Naive thymus-derived CD8-positive, alpha-beta T cell (primary cell): Measurements from ENCODE around the gene SRRM3. TPM values are rescaled to one million over a fixed set of nuclear protein-coding genes. Genes with fewer than 3 reads are reported as not detected.
"Not testable (repeated sequence)": the region's sequence is repeated elsewhere in the genome, so short reads cannot be mapped to it uniquely, and the experiment has no call there.

Experiments
- ATAC-seq, 2 donors: fragments of 150-1000 bp; cut with Tn5 transposase in 1 of 2; sonication (Bioruptor Pico), chemical (Tn5 transposase) in 1 of 2; 1 replicate in 1 of 2; 2 replicates in 1 of 2; pipeline ENCODE4 v1.10.0; 2021; ENCODE audit warnings: mild to moderate bottlenecking in 2 of 2, moderate library complexity in 2 of 2
- POLR2A ChIA-PET: fragments of 350-600 bp; sonication (Branson Sonifier 250); formaldehyde crosslinking; loops from one replicate; lab custom pipeline; 2021; ENCODE audit warnings: antibody characterized with exemption; lab: Charles Lee
- DNase-seq, 10 donors: peaks; one replicate each; pipeline versions ENCODE4 v3.0.0 to v3.0.0-alpha.2; 2020 to 2022
- H3K27ac Mint-ChIP-seq, 10 donors: one replicate each; pipeline ENCODE4 v1.8.0; 2020 to 2022; ENCODE audit warnings: mild to moderate bottlenecking in 10 of 10, mixed read lengths in 10 of 10, moderate library complexity in 4 of 10, inconsistent platforms in 1 of 10
- H3K27me3 Mint-ChIP-seq, 5 donors: one replicate each; pipeline ENCODE4 v1.8.0; 2021 to 2022; ENCODE audit warnings: mixed read lengths in 5 of 5
- H3K36me3 Mint-ChIP-seq, 3 donors: one replicate each; pipeline ENCODE4 v1.8.0; 2020 to 2022; ENCODE audit warnings: mixed read lengths in 3 of 3, mild to moderate bottlenecking in 2 of 3, inconsistent platforms in 1 of 3
- H3K4me1 Mint-ChIP-seq, 4 donors: one replicate each; pipeline ENCODE4 v1.8.0; 2021 to 2022; ENCODE audit warnings: mixed read lengths in 4 of 4
- H3K4me3 Mint-ChIP-seq, 10 donors: one replicate each; pipeline ENCODE4 v1.8.0; 2020 to 2022; ENCODE audit warnings: mild to moderate bottlenecking in 10 of 10, mixed read lengths in 10 of 10, moderate library complexity in 6 of 10, inconsistent platforms in 1 of 10
- H3K9me3 Mint-ChIP-seq, 9 donors: one replicate each; pipeline ENCODE4 v1.8.0; 2020 to 2022; ENCODE audit warnings: mixed read lengths in 9 of 9, mild to moderate bottlenecking in 3 of 9, inconsistent platforms in 1 of 9, moderate library complexity in 1 of 9
- polyA plus RNA-seq, 3 donors: library from polyadenylated mRNA; unstranded; fragments of 300-500 nt; fragmentation: Illumina TruSeq; gene quantifications; one replicate each; pipeline ENCODE4 v1.2.3, GENCODE V29; 2021
- total RNA-seq, 8 experiments: library from RNA in 2 of 8; stranded (reverse) in 2 of 8; gene quantifications; one replicate each; pipeline ENCODE4 v1.2.3 and lab custom pipeline; 2021 to 2026

The SRRM3 gene
- total and polyA plus RNA-seq, 5 experiments from 2014 or later: not detected

DNA sequence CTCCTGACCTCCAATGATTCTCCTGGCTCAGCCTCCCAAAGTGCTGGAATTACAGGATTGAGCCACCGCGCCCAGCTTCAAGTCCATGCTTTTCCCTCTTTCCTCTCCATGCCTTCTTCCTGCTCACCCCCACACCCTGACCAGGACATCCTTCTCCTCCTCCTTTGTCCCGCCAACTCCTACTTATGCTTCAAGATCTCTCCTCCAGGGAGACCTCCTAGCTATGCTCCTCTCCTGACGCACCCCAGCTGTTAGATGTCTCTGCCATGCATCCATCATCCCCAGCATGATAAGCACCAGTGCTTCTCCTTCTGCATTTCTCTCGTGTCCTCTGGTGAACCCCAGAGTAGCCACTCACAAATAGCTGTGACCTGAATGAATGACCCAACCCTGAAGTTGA is 21.1 kb downstream of the SRRM3 start:
- Mint-ChIP-seq H3K4me1 (no peaks in the 10 kb centered on the region), H3K4me3 (no peak overlapping the region), H3K36me3 (peaks cover 0 to 5% (median 0%) of the 10 kb centered on the region in 3 donors), H3K9me3 (peaks cover 0 to 8% (median 3%) of the 10 kb centered on the region in 9 donors), H3K27ac (no peak overlapping the region), H3K27me3 (peaks cover 29 to 70% (median 39%) of the 10 kb centered on the region in 5 donors)
- POLR2A ChIA-PET: no interaction called here
- DNase-seq (no peak), ATAC-seq (no peak)

DNA sequence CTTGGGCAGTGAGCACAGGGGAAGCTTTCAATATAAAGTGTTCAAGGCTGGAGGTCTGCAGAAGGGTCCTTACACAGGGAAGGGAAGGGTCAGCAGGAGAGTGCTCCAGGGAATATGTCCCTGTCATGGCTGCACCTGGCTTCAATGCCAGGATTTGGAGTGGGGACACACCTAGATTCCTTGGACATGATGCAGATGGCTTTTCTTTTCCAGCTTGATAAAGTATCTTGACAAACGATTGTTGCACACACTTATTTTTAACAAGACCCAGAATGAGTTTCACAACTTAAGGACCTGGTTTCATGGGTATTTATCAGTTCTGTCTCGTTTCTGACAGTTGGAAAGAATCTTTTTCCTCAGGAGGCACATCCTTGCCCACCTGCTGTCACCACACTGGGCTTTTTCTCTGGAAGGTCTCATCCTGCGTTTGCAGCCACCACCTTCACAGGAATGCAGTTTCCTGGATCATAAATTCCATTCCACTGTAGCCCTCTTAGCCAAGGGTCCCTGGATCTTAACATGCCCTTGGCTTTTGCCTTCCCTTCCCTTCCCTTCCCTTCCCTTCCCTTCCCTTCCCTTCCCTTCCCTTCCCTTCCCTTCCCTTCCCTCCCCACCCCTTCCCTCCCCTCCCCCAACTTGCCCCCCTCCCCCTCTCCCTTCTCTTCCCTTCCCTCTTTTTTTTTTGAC is 21.7 kb downstream of the SRRM3 start:
- POLR2A ChIA-PET: no interaction called here
- ATAC-seq: no peak
- peaks cover 30 to 69% (median 39%) of the 10 kb centered on the region in 5 donors for H3K27me3 Mint-ChIP-seq

DNA sequence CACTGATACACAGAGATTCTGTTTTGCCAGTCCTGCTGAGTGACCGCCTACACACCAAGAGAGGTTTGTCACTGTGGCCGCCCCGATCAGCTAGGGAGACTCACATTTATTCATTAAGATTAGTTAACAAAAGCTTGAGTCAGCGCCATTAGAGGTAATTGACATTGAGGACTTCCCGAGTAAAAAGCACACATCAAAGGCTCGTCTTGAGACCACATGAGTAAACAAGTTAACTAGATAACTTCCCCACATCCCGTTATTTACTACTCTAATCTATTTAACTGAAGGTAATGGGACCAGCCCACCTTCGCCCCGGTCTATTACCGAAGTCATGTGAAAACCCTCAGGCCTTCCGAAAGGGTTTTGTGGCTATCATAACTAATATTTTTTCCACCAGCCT is 23.0 kb downstream of the SRRM3 start:
- POLR2A ChIA-PET: interaction anchor here (0.6 kb wide), 1 partner anchor 693 kb away, joined by 3 read pairs; no protein-coding TSS in a partner anchor
- Mint-ChIP-seq H3K4me1 (no peaks in the 10 kb centered on the region), H3K27ac (no peak overlapping the region), H3K27me3 (peaks cover 31 to 68% (median 39%) of the 10 kb centered on the region in 5 donors), H3K36me3 (peaks cover 0 to 5% (median 0%) of the 10 kb centered on the region in 3 donors), H3K9me3 (peaks cover 0 to 8% (median 3%) of the 10 kb centered on the region in 9 donors), H3K4me3 (no peak overlapping the region)
- DNase-seq (no peak), ATAC-seq (no peak)

More for the DNA sequence above, 21.7 kb downstream of the SRRM3 start:
- Mint-ChIP-seq H3K36me3 (peaks cover 0 to 5% (median 0%) of the 10 kb centered on the region in 3 donors), H3K4me1 (no peaks in the 10 kb centered on the region), H3K9me3 (peaks cover 0 to 8% (median 3%) of the 10 kb centered on the region in 9 donors), H3K27ac (no peak overlapping the region), H3K4me3 (no peak overlapping the region)
- DNase-seq: no peak

DNA sequence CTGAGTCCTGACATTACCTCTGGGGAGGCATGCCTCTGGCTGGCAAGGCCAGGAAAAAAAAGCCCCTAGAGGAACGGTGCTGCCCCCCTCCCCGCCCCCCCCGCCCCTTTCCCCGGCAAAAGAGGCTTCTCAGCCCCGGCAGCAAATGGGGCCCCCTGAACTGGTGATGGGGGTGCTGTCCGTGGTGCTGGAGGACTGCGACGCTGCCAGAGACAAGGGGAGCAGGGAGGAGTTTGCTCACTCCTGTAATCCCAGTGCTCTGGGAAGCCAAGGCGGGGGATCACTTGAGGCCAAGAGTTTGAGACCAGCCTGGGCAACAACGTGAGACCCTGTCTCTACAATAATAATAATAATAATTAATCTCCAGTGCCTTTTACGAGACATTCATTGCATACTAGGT is 23.7 kb downstream of the SRRM3 start:
- Mint-ChIP-seq H3K27me3 (peaks cover 35 to 68% (median 40%) of the 10 kb centered on the region in 5 donors), H3K9me3 (peaks cover 0 to 8% (median 3%) of the 10 kb centered on the region in 9 donors), H3K4me1 (no peaks in the 10 kb centered on the region), H3K4me3 (no peak overlapping the region), H3K36me3 (peaks cover 0 to 5% (median 0%) of the 10 kb centered on the region in 3 donors), H3K27ac (no peak overlapping the region)
- DNase-seq: peak in 7 of 10 donors; percentile 6 to 41 (median 30)
- peak in 1 of 2 donors; percentile 33 for ATAC-seq
- POLR2A ChIA-PET: interaction anchor here (0.6 kb wide), 1 partner anchor 28 kb away, joined by 6 read pairs; no protein-coding TSS in a partner anchor

DNA sequence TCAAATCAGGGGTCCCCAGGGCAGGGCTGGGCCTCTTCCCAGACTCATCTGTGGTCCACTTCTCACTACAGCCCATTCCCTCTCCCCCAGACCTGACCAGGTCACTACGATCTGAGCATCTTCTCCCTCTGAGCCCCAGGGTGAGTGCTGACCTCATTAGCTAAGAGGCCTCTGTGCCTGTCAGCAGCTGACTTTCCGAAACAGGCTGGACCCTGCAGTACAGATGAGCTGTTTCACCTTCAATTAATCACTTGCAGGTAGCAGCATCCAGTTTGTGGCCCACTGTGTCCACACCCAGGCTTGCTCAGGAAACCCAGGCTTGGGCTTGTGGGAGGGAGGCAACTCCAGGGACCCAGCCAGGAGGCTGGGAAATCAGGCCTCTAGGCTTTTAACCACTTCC is 24.3 kb downstream of the SRRM3 start:
- Mint-ChIP-seq H3K27ac (no peak overlapping the region), H3K4me3 (no peak overlapping the region), H3K4me1 (no peaks in the 10 kb centered on the region), H3K27me3 (peaks cover 36 to 69% (median 40%) of the 10 kb centered on the region in 5 donors), H3K9me3 (peaks cover 0 to 8% (median 3%) of the 10 kb centered on the region in 9 donors), H3K36me3 (peaks cover 0 to 5% (median 0%) of the 10 kb centered on the region in 3 donors)
- ATAC-seq (no peak), DNase-seq (no peak)
- POLR2A ChIA-PET: interaction anchor here (0.6 kb wide), 2 partner anchors 27 to 32 kb away, joined by 4 to 6 read pairs; no protein-coding TSS in a partner anchor

DNA sequence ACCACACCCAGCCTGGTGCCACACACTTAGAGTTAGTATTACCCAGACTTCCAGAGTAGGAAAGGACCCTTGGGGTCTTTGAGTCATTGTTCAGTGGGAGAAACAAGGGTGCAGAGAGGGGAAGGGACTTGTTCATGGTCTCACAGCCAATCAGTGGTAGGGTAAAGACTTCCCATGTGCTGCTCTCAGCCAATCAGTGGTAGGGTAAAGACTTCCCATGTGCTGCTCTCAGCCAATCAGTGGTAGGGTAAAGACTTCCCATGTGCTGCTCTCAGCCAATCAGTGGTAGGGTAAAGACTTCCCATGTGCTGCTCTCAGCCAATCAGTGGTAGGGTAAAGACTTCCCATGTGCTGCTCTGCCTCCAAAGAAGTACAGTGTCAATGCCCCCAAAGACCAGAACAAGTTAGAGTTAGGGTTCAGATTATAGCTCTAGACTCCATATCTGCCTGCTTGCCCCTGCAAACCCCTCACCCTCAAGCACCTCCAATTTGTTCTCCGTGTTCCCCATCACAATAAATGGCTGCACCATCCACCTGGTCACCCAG is 25.3 kb downstream of the SRRM3 start:
- DNase-seq, POLR2A ChIA-PET, H3K4me3 Mint-ChIP-seq, H3K4me1 Mint-ChIP-seq, H3K9me3 Mint-ChIP-seq, ATAC-seq, H3K36me3 Mint-ChIP-seq: not testable (repeated sequence)
- H3K27me3 Mint-ChIP-seq: peaks cover 41 to 69% (median 45%) of the 10 kb centered on the region in 5 donors
- H3K27ac Mint-ChIP-seq: peak overlapping the region in 1 of 10 donors; percentile 46

DNA sequence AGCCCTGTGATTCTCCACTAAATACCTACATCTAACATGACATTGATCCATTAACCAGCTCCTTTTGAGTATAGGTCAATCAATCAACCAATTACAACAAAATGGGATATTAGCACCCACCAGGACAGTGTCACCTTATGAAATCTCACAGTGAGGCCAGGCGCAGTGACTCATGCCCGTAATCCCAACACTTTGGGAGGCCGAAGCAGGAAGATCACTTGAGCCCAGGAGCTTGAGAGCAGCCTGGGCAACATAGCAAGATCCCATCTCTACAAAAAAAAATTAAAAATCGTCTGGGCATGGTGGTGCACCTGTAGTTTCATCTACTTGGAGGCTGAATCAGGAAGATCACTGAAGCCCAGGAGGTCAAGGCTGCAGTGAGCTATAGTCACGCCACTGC is 28.5 kb downstream of the SRRM3 start:
- DNase-seq (no peak), ATAC-seq (no peak)
- peaks cover 0 to 8% (median 0%) of the 10 kb centered on the region in 9 donors for H3K9me3 Mint-ChIP-seq
- no peak overlapping the region for H3K27ac Mint-ChIP-seq
- peaks cover 49 to 83% (median 58%) of the 10 kb centered on the region in 5 donors for H3K27me3 Mint-ChIP-seq
- H3K4me1 Mint-ChIP-seq: peaks cover 0 to 10% (median 3%) of the 10 kb centered on the region in 4 donors
- no peak overlapping the region for H3K4me3 Mint-ChIP-seq
- POLR2A ChIA-PET: no interaction called here
- peaks cover 0 to 5% (median 5%) of the 10 kb centered on the region in 3 donors for H3K36me3 Mint-ChIP-seq

DNA sequence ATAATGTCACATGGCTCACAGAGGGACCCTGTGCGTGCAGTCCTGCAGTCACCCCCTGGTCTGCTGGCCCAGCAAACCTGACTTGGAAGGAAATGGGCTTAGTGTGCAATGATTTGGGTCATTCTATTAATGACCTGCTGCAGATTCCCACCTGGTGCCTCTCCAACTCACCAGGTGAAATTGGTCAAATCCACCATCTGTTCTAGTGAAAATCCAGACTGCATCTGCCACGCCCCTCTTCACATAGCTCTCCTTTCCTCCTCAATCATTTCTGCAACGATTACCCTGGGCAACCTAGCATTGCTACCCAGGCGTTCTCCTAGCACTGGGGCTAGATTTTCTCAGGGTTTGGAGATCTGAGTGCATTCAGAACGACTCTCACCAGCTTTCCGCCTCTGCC is 29.4 kb downstream of the SRRM3 start:
- Mint-ChIP-seq H3K4me1 (peaks cover 0 to 11% (median 4%) of the 10 kb centered on the region in 4 donors), H3K27me3 (peaks cover 45 to 83% (median 54%) of the 10 kb centered on the region in 5 donors), H3K4me3 (no peak overlapping the region), H3K27ac (no peak overlapping the region), H3K36me3 (peaks cover 0 to 5% (median 5%) of the 10 kb centered on the region in 3 donors), H3K9me3 (peaks cover 0 to 8% (median 0%) of the 10 kb centered on the region in 9 donors)
- POLR2A ChIA-PET: interaction anchor here (0.5 kb wide), 1 partner anchor 21 kb away, joined by 6 read pairs; no protein-coding TSS in a partner anchor
- no peak for DNase-seq
- no peak for ATAC-seq

DNA sequence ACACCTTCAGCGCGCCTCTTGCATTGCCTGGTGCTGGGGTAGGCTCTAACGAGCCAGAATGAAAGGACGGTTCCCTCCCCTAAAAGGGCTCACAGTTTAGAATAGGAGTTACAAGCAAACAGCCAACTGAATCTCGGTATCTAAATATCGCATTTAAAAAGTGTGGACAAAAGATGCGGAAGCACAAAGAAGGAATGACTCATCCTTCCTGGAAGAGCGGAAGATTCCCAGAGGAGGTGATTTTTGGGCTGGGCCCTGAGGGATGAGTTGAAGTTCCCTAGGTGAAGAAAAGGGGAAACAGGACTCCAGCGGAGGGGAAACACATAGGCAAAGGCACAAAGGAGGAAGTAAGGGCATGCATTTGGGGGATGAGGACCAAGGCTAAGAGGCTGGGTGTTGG is 29.9 kb downstream of the SRRM3 start:
- Mint-ChIP-seq H3K36me3 (peaks cover 0 to 5% (median 5%) of the 10 kb centered on the region in 3 donors), H3K27me3 (peaks cover 45 to 82% (median 55%) of the 10 kb centered on the region in 5 donors), H3K27ac (no peak overlapping the region), H3K4me3 (no peak overlapping the region), H3K4me1 (peaks cover 0 to 11% (median 4%) of the 10 kb centered on the region in 4 donors), H3K9me3 (peaks cover 0 to 8% (median 0%) of the 10 kb centered on the region in 9 donors)
- ATAC-seq (no peak), DNase-seq (no peak)
- POLR2A ChIA-PET: no interaction called here

DNA sequence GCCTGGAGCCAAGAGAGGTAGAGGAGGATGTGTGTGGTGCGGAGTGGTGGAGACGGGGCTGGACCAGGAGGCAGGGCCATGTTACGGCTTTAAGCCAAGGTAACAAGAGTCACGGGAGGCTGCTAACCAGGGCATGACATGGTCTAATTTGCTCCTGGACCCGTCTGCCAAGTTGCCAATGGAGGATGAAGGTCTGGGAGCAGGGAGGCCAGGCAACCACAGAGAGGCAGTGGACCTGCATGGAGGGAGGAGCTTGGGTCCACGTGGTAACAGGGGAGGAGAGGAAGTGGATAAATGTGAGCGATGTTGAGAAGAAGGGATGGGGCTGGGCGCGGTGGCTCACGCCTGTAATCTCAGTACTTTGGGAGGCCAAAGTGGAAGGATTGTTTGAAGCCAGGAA is 31.0 kb downstream of the SRRM3 start:
- H3K27me3 Mint-ChIP-seq: peaks cover 39 to 80% (median 51%) of the 10 kb centered on the region in 5 donors
- peaks cover 0 to 5% (median 0%) of the 10 kb centered on the region in 3 donors for H3K36me3 Mint-ChIP-seq
- peaks cover 0 to 4% (median 0%) of the 10 kb centered on the region in 9 donors for H3K9me3 Mint-ChIP-seq
- no peak for DNase-seq
- peak overlapping the region in 2 of 10 donors; percentile 29 to 42 for H3K4me3 Mint-ChIP-seq
- H3K4me1 Mint-ChIP-seq: peaks cover 0 to 11% (median 4%) of the 10 kb centered on the region in 4 donors
- no peak for ATAC-seq
- H3K27ac Mint-ChIP-seq: peak overlapping the region in 1 of 10 donors; percentile 20
- POLR2A ChIA-PET: no interaction called here

DNA sequence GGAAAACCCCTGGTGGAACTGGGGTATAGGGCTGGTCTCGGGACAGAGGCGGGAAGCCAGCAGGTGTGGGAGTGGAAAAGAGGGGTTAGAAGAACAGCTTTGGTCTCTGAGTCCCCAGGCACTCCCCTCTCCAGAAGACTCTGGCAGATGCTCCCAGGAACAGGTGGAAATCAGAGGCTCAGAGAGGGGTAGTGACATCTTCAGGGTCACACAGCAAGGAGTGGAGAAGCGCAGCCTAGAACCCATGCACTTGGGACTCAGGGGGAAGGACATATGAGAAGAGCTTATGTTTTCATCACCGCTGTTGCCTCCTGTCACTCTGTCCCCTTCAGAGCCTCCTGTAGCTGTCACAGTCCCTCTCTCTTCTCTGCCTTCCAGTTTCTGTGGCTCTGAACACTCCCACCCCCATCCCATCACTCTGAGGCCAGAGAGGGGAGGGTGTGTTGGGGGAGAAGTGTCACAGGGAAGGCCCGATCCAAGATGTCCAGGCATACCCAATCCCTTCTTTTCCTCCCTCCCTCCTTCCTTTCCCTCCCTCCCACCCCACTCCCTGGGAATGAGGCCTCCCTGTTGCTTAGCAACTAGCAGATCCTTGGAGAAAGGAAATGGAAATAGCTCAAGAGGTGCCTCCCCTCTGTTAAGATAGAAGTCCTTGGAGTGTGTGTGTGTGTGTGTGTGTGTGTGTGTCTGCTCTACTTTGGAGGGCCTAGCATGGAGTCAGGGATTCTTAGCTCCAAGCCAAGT is 32.0 kb downstream of the SRRM3 start:
- POLR2A ChIA-PET: no interaction called here
- H3K9me3 Mint-ChIP-seq: peaks cover 0 to 4% (median 0%) of the 10 kb centered on the region in 9 donors
- H3K36me3 Mint-ChIP-seq: peaks cover 0 to 5% (median 0%) of the 10 kb centered on the region in 3 donors
- peak overlapping the region in 5 of 10 donors; percentile 20 to 71 (median 62) for H3K4me3 Mint-ChIP-seq
- peaks cover 0 to 11% (median 4%) of the 10 kb centered on the region in 4 donors for H3K4me1 Mint-ChIP-seq
- no peak overlapping the region for H3K27ac Mint-ChIP-seq
- ATAC-seq (no peak), DNase-seq (no peak)
- peaks cover 39 to 85% (median 56%) of the 10 kb centered on the region in 5 donors for H3K27me3 Mint-ChIP-seq

DNA sequence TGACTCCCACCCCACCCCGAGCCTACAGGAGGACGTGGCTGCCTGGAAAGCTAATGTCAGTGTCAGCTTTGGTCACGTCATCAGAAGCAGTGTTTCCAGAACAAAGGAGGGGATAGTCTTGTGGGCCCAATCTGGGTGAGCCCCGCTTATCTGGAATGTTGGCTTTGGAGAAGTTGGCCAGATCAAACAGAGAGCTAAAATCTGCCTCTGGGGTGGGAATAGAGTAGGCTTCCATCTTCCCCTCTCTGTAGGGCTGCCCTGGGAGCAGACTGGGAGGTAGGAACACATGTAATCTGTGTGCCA is 32.5 kb downstream of the SRRM3 start:
- Mint-ChIP-seq H3K4me3 (peak overlapping the region in 8 of 10 donors; percentile 55 to 71 (median 60)), H3K9me3 (peaks cover 0 to 4% (median 0%) of the 10 kb centered on the region in 9 donors), H3K4me1 (peaks cover 0 to 11% (median 4%) of the 10 kb centered on the region in 4 donors), H3K27ac (peak overlapping the region in 1 of 10 donors; percentile 42), H3K27me3 (peaks cover 39 to 84% (median 55%) of the 10 kb centered on the region in 5 donors), H3K36me3 (peaks cover 0 to 5% (median 0%) of the 10 kb centered on the region in 3 donors)
- POLR2A ChIA-PET: no interaction called here
- DNase-seq: no peak
- ATAC-seq: no peak
